GM13977 (cell line): ENCODE results near the gene ANXA4.
A peak's percentile ranks its signal among the peaks of the same experiment; 100 is the strongest.

Experiments used
- DNase-seq: peaks from one replicate; pipeline ENCODE4 v3.0.0; 2012; ENCODE audit warnings: low spot score
- in situ Hi-C: fragments of 300-500 bp; cut with MboI; formaldehyde crosslinking; loops from one replicate; pipeline ENCODE4 v1.12.0; 2022; ENCODE audit warnings: low sequenced_read_pairs, low pct_unique_long_range_greater_than_20kb, mixed read lengths, inconsistent platforms; ENCODE audit not compliant: unreplicated experiment
- TF ChIP-seq, protein P1 (sequence below): IDR thresholded peaks from 2 replicates; pipeline ENCODE4 v1.5.1; 2012; ENCODE audit warnings: mild to moderate bottlenecking, control low read depth; ENCODE audit not compliant: insufficient read depth; ENCODE audit errors: extremely low read depth, missing control alignments

Gene ANXA4

DNA sequence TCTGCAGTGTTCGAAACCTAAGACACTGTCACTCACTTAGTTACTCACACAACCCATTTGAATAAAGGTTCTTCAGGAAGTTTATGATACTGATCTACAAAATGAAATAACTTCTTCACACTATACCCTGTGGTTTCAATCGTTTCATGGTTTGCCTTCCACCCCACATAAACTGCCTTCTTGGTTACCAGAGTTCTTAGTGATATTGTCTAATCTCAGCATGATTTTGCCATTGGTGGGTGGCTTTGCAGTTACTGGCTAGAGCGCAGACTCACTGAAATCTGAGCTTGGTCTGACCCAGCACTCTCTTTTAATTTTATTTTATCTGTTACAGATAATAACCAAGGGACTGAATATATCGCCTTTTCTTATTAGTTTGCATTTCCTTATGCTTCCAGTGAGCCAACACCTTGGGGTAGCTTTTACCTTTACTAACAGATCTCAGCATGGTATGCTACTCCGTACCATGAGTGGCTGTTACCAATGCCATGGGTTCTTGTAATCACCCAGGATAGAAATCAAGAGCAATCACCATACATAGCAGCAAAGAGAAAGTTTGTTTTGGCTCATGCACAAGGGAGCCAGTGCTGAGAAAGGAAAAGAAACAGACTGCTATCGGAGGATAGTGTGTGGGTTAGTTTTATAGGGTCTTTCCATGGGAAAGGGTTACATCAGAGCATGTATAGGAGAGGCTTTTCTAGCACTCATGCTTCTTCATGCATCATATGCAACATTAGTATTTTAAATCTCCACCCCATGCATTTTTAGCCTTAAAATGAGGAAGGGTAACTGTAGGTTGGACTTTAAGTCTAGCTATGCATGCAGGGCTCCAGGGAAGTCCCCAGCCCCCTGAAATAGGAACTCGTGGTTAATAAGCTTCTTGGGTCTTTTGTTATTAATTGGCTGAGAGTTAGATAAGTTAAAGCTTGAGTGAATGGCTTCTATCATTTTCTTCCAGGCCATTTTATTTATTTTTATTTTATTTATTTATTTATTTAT lies 33.3 kb downstream of the ANXA4 start:
- in situ Hi-C loops: no loop called here
- TF ChIP-seq, protein P1, sequence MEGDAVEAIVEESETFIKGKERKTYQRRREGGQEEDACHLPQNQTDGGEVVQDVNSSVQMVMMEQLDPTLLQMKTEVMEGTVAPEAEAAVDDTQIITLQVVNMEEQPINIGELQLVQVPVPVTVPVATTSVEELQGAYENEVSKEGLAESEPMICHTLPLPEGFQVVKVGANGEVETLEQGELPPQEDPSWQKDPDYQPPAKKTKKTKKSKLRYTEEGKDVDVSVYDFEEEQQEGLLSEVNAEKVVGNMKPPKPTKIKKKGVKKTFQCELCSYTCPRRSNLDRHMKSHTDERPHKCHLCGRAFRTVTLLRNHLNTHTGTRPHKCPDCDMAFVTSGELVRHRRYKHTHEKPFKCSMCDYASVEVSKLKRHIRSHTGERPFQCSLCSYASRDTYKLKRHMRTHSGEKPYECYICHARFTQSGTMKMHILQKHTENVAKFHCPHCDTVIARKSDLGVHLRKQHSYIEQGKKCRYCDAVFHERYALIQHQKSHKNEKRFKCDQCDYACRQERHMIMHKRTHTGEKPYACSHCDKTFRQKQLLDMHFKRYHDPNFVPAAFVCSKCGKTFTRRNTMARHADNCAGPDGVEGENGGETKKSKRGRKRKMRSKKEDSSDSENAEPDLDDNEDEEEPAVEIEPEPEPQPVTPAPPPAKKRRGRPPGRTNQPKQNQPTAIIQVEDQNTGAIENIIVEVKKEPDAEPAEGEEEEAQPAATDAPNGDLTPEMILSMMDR: no peak
- DNase-seq: peak; percentile 43

DNA sequence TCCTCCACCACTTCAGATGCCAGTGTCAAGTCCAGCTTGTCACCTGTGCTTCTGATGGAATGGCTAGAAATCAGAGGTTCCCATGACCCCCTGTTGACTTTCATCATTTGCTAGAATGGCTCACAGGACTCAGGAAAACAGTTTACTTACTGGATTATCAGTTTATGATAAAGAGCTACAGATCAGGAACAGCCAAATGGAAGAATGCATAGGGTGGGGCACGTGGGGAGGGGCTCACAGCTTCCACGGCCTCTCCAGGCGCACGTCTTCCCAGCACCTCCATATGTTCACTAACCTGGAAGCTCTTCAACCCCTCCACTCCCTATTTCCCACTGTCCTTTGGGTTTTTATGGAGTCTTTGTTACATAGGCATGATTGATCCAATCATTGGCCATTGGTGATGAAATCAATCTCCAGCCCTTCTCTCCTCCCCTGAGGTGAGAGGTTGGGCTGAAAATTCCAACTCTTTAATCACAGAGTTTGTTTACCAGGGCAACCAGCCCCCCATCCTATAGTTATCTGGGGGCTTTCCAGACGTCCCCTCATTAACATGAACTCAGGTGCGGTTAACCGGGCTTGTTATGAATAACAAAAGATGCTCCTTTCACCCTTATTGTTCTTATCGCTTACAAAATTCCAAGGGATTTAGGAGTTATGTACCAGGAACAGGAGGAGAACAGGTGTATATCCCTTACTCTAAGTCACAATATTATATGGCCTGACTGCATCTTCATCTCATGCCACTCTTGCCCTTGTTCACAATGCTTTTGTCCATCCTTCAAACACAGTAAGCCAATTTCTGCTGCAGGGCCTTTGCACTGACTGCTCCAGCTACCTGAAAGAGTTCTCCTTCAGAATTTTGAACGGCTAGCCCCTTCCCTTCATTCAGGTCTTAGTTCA lies 35.2 kb downstream of the ANXA4 start:
- in situ Hi-C loops: no loop called here
- TF ChIP-seq, protein P1: no peak
- no peak for DNase-seq

DNA sequence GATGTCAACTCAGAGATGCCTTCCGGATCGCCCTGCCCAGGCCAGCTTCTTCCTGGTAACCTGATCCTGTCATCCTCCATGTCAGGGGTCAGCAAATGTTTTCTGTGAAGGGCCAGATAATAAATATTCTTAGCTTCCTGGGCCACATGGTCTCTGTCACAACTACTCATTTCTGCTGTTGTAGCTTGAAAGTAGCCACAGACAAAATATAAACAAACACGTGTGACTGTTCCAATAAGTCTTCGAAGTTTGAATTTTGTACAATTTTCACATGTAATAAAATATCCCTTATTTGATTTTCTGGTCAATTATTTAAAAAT lies 35.8 kb downstream of the ANXA4 start:
- DNase-seq: no peak
- in situ Hi-C loops: no loop called here

DNA sequence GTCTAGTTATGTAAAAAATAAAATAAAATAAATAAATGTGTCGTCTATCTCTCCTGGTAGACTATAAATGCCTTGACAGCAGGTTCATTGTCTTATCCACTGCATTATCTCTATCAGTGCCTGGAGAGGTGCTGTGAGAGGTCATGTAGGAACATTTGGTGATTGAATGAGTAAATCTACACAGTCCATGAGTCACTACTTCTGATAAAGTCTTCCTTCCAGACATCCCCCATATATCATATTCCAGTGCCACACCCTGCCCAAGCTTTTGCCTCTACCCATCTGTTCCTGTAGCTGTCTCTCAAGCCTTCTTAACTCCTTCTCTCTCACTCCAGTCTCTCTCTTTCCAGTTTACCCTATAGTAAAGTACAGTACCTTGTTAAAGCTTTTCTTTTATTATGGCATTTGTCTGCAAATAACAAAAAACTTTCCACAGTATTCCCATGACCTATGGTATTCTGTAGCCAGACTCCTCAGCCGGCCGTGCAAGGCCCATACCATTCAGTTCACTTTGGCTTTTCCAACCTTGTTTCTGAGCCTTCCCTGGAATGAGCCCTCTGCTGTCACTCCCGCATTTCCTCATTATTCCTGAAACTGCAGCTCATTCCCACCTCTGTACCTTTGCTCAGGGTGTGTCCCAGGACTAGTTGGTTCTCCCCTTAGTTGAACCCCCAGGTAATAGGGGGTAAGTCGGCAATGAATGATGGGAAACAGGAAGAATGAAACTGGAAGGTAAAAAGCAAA lies 37.5 kb downstream of the ANXA4 start:
- no peak for DNase-seq
- in situ Hi-C loops: no loop called here
- TF ChIP-seq, protein P1: no peak

More for the DNA sequence above, 35.8 kb downstream of the ANXA4 start:
- TF ChIP-seq, protein P1: no peak

DNA sequence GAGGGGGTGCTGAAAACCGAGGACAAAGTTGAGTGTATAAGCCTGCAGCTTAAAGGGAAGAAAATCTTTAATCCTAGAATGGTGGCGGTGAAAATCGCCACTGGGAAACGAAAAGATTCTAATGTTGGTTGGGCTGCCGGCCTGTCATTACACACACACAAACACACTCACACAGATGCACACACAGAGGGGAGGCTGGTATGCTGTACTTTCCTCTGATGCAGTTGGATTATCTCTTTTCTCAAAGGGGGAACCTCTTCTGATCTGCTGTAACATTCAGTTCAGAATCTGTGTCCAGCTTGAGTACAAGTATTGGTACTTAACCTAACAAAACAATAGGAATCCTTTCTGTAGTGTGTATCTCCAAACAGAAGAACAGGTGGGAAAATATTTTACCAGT lies 39.0 kb downstream of the ANXA4 start:
- in situ Hi-C loops: no loop called here
- TF ChIP-seq, protein P1: no peak
- no peak for DNase-seq
